DND-41 (cell line): ENCODE results near the gene LINC01488.

Experiments used
- ATAC-seq: fragments of 200-7000 bp; cut with Tn5 transposase; 3 replicates; pipeline ENCODE4 v1.9.1; 2021; ENCODE audit warnings: low read depth; ENCODE audit not compliant: insufficient read depth
- DNase-seq: peaks from one replicate; pipeline ENCODE4 v3.0.0-alpha.2; 2020
- H2AFZ ChIP-seq: 2 replicates; pipeline ENCODE4 v1.6.0; 2012; ENCODE audit warnings: low read depth, low read length
- H3K27ac ChIP-seq: 2 replicates; pipeline ENCODE4 v1.5.1; 2012; ENCODE audit warnings: low read length, inconsistent platforms
- H3K27me3 ChIP-seq: fragments of 200-600 bp; sonication (generic); 2 replicates; pipeline ENCODE4 v1.6.0; 2012; ENCODE audit warnings: low read length, mild to moderate bottlenecking, inconsistent platforms; ENCODE audit not compliant: insufficient read depth, poor library complexity
- H3K36me3 ChIP-seq: 2 replicates; pipeline ENCODE4 v1.5.1; 2012; ENCODE audit warnings: low read length, inconsistent platforms; ENCODE audit not compliant: insufficient read depth
- H3K4me1 ChIP-seq: 2 replicates; pipeline ENCODE4 v1.5.1; 2012; ENCODE audit warnings: mild to moderate bottlenecking, low read length; ENCODE audit not compliant: insufficient read depth
- H3K4me2 ChIP-seq: 2 replicates; pipeline ENCODE4 v1.6.0; 2012; ENCODE audit warnings: mild to moderate bottlenecking, moderate library complexity, low read length, inconsistent platforms; ENCODE audit not compliant: insufficient read depth
- H3K4me3 ChIP-seq, 2 experiments: fragments of 200-600 bp in 1 of 2; shearing (Covaris generic) in 1 of 2; 2 replicates each; pipeline ENCODE4 v1.5.1; 2012 to 2016; ENCODE audit warnings: inconsistent platforms in 2 of 2, low read length in 2 of 2, mild to moderate bottlenecking in 2 of 2, low read depth in 1 of 2, moderate library complexity in 1 of 2
- H3K79me2 ChIP-seq: 2 replicates; pipeline ENCODE4 v1.6.0; 2012; ENCODE audit warnings: low read length, inconsistent platforms; ENCODE audit not compliant: insufficient read depth
- H3K9ac ChIP-seq: 2 replicates; pipeline ENCODE4 v1.6.0; 2012; ENCODE audit warnings: low read depth, mild to moderate bottlenecking, inconsistent platforms, low read length, moderate library complexity
- H3K9me3 ChIP-seq: 2 replicates; pipeline ENCODE4 v1.5.1; 2012; ENCODE audit warnings: low read length, moderate library complexity, mild to moderate bottlenecking, inconsistent platforms; ENCODE audit not compliant: insufficient read depth, severe bottlenecking
- H4K20me1 ChIP-seq: 2 replicates; pipeline ENCODE4 v1.6.0; 2012; ENCODE audit warnings: low read length; ENCODE audit not compliant: insufficient read depth
- CTCF ChIP-seq: IDR thresholded peaks from 2 replicates; pipeline ENCODE4 v1.5.1; 2012; ENCODE audit warnings: borderline replicate concordance, low read length, moderate library complexity, mild to moderate bottlenecking; ENCODE audit not compliant: poor library complexity, severe bottlenecking; ENCODE audit errors: extremely low read depth
- EZH2 ChIP-seq: IDR thresholded peaks from 3 replicates; pipeline ENCODE4 v1.6.1; 2012; ENCODE audit warnings: borderline replicate concordance, low read depth, mild to moderate bottlenecking, moderate library complexity, low read length, inconsistent platforms; ENCODE audit not compliant: severe bottlenecking

The LINC01488 gene

GRCh38 chr11:69526453-69526810 is 45.0 kb downstream of the LINC01488 start:
- Histone ChIP-seq H3K79me2 (no peaks in the 10 kb centered on the region), H3K27ac (no peak overlapping the region), H3K4me2 (no peak overlapping the region), H3K9me3 (no peaks in the 10 kb centered on the region), H3K9ac (no peak overlapping the region), H3K36me3 (no peaks in the 10 kb centered on the region), H3K4me1 (no peaks in the 10 kb centered on the region), H3K27me3 (peaks cover 10% of the 10 kb centered on the region), H3K4me3 (no peak overlapping the region), H2AFZ (no peak overlapping the region), H4K20me1 (0 out of 2 replicates have a peak, but pooled peaks cover 4% of the 10 kb centered on the region)
- TF ChIP-seq EZH2 (no peak), CTCF (no peak)
- no peak for ATAC-seq
- DNase-seq: no peak

GRCh38 chr11:69529001-69529400 is 47.5 kb downstream of the LINC01488 start:
- Histone ChIP-seq H3K4me3 (no peak overlapping the region), H3K9me3 (no peaks in the 10 kb centered on the region), H3K9ac (no peak overlapping the region), H3K27me3 (peaks cover 13% of the 10 kb centered on the region), H3K27ac (no peak overlapping the region), H3K79me2 (no peaks in the 10 kb centered on the region), H2AFZ (no peak overlapping the region), H4K20me1 (0 out of 2 replicates have a peak, but pooled peaks cover 7% of the 10 kb centered on the region), H3K4me1 (no peaks in the 10 kb centered on the region), H3K4me2 (no peak overlapping the region), H3K36me3 (no peaks in the 10 kb centered on the region)
- peak; percentile 7 for DNase-seq
- no peak for ATAC-seq
- no peak for TF ChIP-seq CTCF
- TF ChIP-seq EZH2: no peak

- 0 out of 2 replicates have a peak, but pooled peaks cover 7% of the 10 kb centered on the region for H4K20me1 ChIP-seq
- ATAC-seq: no peak
- H3K4me2 ChIP-seq: no peak overlapping the region
- H3K36me3 ChIP-seq: no peaks in the 10 kb centered on the region
- peaks cover 13% of the 10 kb centered on the region for H3K27me3 ChIP-seq
- no peaks in the 10 kb centered on the region for H3K79me2 ChIP-seq
- H2AFZ ChIP-seq: no peak overlapping the region
- H3K27ac ChIP-seq: no peak overlapping the region
- H3K4me3 ChIP-seq: no peak overlapping the region
- H3K9ac ChIP-seq: no peak overlapping the region
- no peaks in the 10 kb centered on the region for H3K4me1 ChIP-seq
- TF ChIP-seq EZH2 (no peak), CTCF (no peak)
- no peak for DNase-seq
- H3K9me3 ChIP-seq: no peaks in the 10 kb centered on the region
Measured at GRCh38 chr11:69530278-69531070, 49.0 kb downstream of the LINC01488 start.
